Muscle of leg (tissue), 11 donors: Measurements from ENCODE around the gene CSNK1G1. TPM values are rescaled to one million over a fixed set of nuclear protein-coding genes. Genes with fewer than 3 reads are reported as not detected.

Experiments
- DNase-seq: peaks from one replicate; pipeline ENCODE4 v3.0.0; 2013
- H3K27ac ChIP-seq: one replicate; pipeline ENCODE4 v1.5.1; 2013; ENCODE audit warnings: mild to moderate bottlenecking, low read length, control low read depth
- H3K27me3 ChIP-seq: one replicate; pipeline ENCODE4 v1.6.1; 2013; ENCODE audit warnings: low read length; ENCODE audit not compliant: control insufficient read depth, insufficient read depth
- H3K36me3 ChIP-seq: one replicate; pipeline ENCODE4 v1.6.1; 2013; ENCODE audit warnings: low read length; ENCODE audit not compliant: control insufficient read depth, insufficient read depth
- H3K4me1 ChIP-seq: one replicate; pipeline ENCODE4 v1.6.1; 2013; ENCODE audit warnings: low read length; ENCODE audit not compliant: control insufficient read depth, insufficient read depth
- H3K4me3 ChIP-seq: one replicate; pipeline ENCODE4 v1.5.1; 2013; ENCODE audit warnings: low read length, control low read depth
- H3K9me3 ChIP-seq: replicated peaks from 2 replicates; pipeline ENCODE4 v1.6.1; 2013; ENCODE audit warnings: low read depth, low read length; ENCODE audit not compliant: control insufficient read depth
- WGBS: methylation state at CpG from one replicate; pipeline ENCODE4 v1.1.5; 2013; ENCODE audit warnings: missing lambda C conversion rate; ENCODE audit not compliant: insufficient coverage; 5-methylcytosine and 5-hydroxymethylcytosine counted together
- polyA plus RNA-seq, 8 donors: library from polyadenylated mRNA; unstranded; fragments of 120-200 nt; gene quantifications; one replicate each; pipeline versions ENCODE4 v1.2.1 to v1.2.3, GENCODE V29; 2013; ENCODE audit warnings: inconsistent platforms in 1 of 8, low replicate concordance in 1 of 8; ENCODE audit not compliant: insufficient read length in 8 of 8, insufficient read depth in 1 of 8
- total RNA-seq: library from RNA; stranded (reverse); fragments of 120-200 nt; gene quantifications from one replicate; pipeline ENCODE4 v1.2.4, GENCODE V29; 2013

CSNK1G1 gene
- total and polyA plus RNA-seq, 9 donors, result 5.8 to 15.5 (median 11.1) TPM

GRCh38 chr15:64185146-64185911 lies 170.6 kb downstream of the CSNK1G1 start:
- no peak for DNase-seq
- 66% methylated on average over 2 of the region's 9 CpGs for WGBS
- Histone ChIP-seq H3K9me3 (no peaks in the 10 kb centered on the region), H3K27me3 (no peaks in the 10 kb centered on the region), H3K36me3 (peaks cover 12% of the 10 kb centered on the region), H3K4me1 (no peaks in the 10 kb centered on the region), H3K4me3 (no peak overlapping the region), H3K27ac (no peak overlapping the region)

- peak; percentile 39 for DNase-seq
- Histone ChIP-seq H3K9me3 (no peaks in the 10 kb centered on the region), H3K36me3 (peaks cover 17% of the 10 kb centered on the region), H3K4me1 (no peaks in the 10 kb centered on the region), H3K27me3 (no peaks in the 10 kb centered on the region), H3K27ac (no peak overlapping the region), H3K4me3 (no peak overlapping the region)
- 58% methylated on average over 2 of the region's 4 CpGs for WGBS
These were observed 173.1 kb downstream of the CSNK1G1 start for GRCh38 chr15:64182859-64183370.

- Histone ChIP-seq H3K4me1 (no peaks in the 10 kb centered on the region), H3K9me3 (no peaks in the 10 kb centered on the region), H3K4me3 (no peak overlapping the region), H3K36me3 (peaks cover 15% of the 10 kb centered on the region), H3K27ac (no peak overlapping the region), H3K27me3 (no peaks in the 10 kb centered on the region)
- no peak for DNase-seq
- WGBS, result 28% methylated on average over 2 of the region's 8 CpGs
These were observed 175.6 kb downstream of the CSNK1G1 start for GRCh38 chr15:64180235-64180824.

- WGBS, result no CpG with 5 or more reads among the region's 5 CpGs
- Histone ChIP-seq H3K27me3 (no peaks in the 10 kb centered on the region), H3K27ac (no peak overlapping the region), H3K9me3 (no peaks in the 10 kb centered on the region), H3K4me3 (no peak overlapping the region), H3K36me3 (peaks cover 10% of the 10 kb centered on the region), H3K4me1 (peaks cover 8% of the 10 kb centered on the region)
- no peak for DNase-seq
These were observed 189.7 kb downstream of the CSNK1G1 start for GRCh38 chr15:64166102-64166890.

- Histone ChIP-seq H3K27me3 (no peaks in the 10 kb centered on the region), H3K27ac (peak overlapping the region; percentile 90), H3K36me3 (peaks cover 18% of the 10 kb centered on the region), H3K4me1 (peaks cover 10% of the 10 kb centered on the region), H3K4me3 (no peak overlapping the region), H3K9me3 (no peaks in the 10 kb centered on the region)
- 100% methylated on average over 4 of the region's 4 CpGs for WGBS
- DNase-seq, result no peak
These were observed 191.5 kb downstream of the CSNK1G1 start for GRCh38 chr15:64164436-64164835.

- H3K27me3 ChIP-seq, result no peaks in the 10 kb centered on the region
- peak overlapping the region; percentile 44 for H3K4me3 ChIP-seq
- H3K27ac ChIP-seq, result peak overlapping the region; percentile 90
- H3K36me3 ChIP-seq, result peaks cover 22% of the 10 kb centered on the region
- H3K9me3 ChIP-seq, result no peaks in the 10 kb centered on the region
- WGBS, result 58% methylated on average over 2 of the region's 14 CpGs
- peak; percentile 66 for DNase-seq
- H3K4me1 ChIP-seq, result peaks cover 10% of the 10 kb centered on the region
These were observed 192.2 kb downstream of the CSNK1G1 start for GRCh38 chr15:64163659-64164362.

- peak within 1 kb of the TSS; percentile 90 for H3K27ac ChIP-seq
- peak; percentile 99 for DNase-seq
- H3K36me3 ChIP-seq, result peaks cover 30% of the 10 kb centered on the region
- 2% methylated on average over 58 of the region's 69 CpGs for WGBS
- H3K4me3 ChIP-seq, result peak within 1 kb of the TSS; percentile 87
- peaks cover 10% of the 10 kb centered on the region for H3K4me1 ChIP-seq
- no peaks in the 10 kb centered on the region for H3K27me3 ChIP-seq
- no peaks in the 10 kb centered on the region for H3K9me3 ChIP-seq
These were observed 192.9 kb downstream of the CSNK1G1 start, which contains the start of gene PPIB for GRCh38 chr15:64162869-64163658. Gene PPIB, minus strand, starts transcription at chr15:64163022. Its CDS starts 36 bp downstream, at chr15:64162986.

- Histone ChIP-seq H3K27ac (peak overlapping the region; percentile 88), H3K36me3 (peaks cover 35% of the 10 kb centered on the region), H3K27me3 (no peaks in the 10 kb centered on the region), H3K4me1 (peaks cover 10% of the 10 kb centered on the region), H3K4me3 (peak overlapping the region; percentile 87), H3K9me3 (no peaks in the 10 kb centered on the region)
- WGBS, result 1% methylated on average over 18 of the region's 21 CpGs
- no peak for DNase-seq
These were observed 193.5 kb downstream of the CSNK1G1 start for GRCh38 chr15:64162478-64162868.
